ELF-1 (cell line): ENCODE results near the gene PSD2.

Source experiments
- DNase-seq: peaks from one replicate; pipeline ENCODE4 v3.0.0-alpha.2; 2016; ENCODE audit warnings: low read depth, low spot score

The PSD2 gene

DNA sequence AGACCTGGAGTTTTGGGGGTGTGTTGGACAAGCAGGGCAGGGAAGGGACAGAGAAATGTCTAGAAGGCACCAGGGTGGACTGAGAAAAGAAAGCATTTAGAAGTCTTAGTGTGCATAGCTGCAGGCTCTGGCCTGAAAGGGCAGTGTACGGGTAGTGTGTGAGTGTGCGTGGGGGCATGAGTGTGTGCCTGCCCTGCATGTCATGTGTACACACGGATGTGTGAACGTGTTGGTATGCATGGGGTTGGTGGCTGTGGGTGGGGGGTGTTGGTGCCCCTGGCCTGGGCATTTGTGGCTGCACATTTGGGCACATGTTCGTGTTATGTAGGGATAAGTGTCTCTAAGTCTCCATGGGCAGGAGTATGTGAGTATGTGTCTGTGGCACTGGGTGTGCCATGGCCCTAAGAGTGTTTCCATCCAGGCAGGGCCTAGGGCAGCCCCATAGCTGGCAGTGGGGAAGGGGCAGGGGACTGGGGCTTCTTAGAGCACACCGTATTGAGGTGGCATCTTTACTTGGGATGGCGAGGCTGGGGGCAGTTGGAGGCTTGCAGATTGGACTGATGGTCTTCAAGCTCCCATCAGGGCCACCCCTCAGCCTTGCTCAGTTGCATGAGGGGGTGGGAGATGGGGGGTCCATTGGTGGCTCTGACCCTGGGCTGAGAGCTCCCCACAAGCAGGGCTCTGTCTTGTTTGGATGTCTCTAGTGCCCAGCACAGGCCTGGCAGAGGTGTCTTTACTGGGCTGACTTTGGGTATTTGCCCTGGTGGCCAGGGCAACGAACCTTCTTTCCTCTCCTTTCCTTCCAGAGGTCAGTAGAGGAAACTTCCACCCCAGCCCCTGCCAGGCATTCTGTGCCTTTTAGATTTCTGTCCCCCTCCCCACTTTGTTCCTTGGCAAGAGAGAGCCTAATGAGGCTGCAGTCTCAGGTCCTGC, 15.0 kb downstream of the PSD2 start:
- no peak for DNase-seq

DNA sequence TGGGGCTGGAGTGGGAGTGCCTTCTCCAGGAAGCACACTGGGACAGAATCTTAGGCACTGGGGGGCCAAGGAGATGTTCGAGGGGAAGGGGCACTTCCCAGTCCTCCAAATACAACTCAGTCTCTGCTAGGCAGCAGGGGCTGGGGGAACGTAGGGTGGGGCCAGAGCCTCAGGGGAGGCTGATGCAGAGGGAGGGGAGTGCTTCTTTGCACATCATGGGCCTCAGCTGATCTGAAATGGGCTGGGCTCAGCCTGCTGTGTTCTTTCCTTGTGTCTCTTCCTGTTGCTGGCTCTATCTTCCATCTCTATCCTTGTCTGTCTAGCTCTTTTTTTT, 15.6 kb downstream of the PSD2 start:
- DNase-seq: no peak

DNA sequence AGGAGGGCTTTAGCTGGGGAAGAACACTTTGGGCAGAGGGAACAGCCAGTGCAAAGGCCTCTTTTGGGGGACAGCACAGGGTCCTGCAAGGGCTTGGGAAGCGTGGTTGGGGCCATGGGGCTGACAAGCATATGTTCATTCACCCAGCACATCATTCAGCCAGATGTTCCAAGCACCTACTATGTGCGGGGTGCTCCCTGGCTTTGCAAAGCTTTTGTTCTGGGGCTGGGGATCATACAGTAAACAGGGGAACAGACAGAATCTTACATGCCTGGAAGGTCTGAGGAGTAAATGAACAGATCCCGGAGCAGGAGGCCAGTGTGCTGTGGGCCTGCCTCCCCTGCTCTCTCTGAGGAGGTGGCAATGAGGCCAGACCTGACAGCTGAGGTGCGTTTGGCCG, 16.7 kb downstream of the PSD2 start:
- no peak for DNase-seq

DNA sequence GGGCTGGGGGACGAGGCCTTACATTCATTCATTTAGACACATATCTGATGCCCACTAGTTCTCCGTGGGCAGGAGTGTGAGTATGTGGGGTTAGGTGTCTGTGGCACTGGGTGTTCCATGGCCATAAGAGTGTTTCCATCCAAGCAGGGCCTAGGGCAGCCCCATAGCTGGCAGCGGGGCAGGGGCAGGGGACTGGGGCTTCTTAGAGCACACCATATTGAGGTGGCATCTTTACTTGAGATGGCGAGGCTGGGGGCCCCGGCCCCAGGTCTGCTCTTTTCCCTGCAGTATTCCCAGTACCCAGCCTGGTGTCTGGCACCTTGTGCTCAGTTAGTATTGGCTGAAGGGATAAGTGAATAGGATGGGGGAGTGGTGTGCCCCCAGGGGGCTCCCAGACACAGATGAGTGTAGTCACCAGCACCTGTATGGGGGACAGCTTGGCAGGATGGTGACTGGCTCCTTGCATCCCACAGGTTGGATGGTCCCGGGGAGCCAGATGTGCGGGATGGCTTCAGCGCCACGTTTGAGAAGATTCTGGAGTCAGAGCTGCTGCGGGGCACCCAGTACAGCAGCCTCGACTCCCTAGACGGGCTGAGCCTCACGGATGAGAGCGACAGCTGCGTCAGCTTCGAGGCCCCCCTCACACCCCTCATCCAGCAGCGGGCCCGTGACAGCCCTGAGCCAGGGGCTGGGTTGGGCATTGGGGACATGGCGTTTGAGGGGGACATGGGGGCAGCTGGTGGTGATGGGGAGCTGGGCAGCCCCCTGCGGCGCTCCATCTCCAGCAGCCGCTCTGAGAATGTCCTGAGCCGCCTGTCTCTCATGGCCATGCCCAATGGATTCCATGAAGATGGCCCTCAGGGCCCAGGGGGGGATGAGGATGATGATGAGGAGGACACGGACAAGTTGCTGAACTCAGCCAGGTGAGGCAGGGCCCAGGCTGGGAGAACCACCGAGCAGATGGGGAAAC, 17.5 kb downstream of the PSD2 start:
- no peak for DNase-seq

DNA sequence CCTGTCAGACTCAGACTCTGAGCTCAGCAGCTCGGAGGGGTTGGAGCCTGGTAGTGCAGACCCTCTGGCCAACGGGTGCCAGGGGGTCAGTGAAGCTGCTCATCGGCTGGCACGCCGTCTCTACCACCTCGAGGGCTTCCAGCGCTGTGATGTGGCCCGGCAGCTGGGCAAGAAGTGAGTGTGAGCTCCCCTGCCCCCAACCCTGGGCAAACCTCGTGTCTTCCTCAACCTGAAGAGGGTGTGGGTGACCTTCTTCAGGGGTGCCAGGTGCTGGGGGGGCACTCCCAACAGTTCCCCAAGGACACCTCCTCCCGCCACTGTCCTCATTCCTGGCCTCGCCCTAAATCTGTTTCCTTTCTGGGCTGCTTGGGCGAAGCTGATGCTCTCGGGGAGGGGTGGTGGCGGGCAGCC, 18.6 kb downstream of the PSD2 start:
- DNase-seq: no peak

DNA sequence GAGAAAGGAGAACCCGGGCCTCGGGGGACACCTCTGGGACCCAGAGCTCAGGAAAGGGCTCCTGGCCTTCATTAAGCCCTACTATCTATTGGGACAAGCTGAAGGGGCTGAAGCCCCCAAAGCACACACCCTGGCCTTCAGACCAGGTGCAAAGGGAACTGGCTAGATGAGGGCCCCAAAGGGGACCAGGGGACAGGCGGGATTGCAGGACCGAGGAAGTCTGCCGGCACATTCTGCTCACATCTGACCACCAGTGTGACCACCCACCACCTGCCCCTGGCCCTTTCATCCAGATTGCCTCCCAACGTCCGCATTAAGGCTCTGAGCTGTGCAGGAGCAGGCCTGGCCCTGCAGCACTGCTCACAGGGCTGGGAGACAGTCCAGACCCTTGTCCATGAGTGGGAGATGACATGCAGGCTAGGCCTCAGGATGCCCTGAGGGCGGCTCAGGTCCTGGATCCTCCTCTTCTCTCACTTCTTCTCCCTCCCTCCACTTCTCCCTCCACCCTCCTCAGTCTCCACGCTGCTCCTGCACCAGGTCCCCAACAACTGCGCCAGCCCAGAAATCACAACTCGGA, 19.2 kb downstream of the PSD2 start:
- DNase-seq: no peak

DNA sequence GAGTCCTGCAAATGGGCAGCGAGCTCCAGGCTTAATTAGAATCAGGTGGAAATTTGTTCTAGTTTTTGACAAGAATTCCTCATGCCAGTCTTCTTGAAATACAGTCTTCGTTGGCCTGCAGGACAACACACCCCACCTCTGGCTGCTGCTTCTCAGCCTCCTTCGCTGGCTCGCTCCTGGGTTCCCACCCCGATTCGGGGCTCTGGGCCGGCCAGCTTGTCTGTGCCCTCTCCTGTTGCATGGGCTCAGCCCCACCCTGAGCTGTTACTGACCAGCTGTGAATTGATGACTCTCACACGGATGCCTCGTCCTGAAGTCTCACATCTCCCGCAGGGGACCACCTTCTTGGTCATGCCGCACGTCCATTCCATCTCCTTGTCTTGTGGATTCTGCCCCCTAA, 21.0 kb downstream of the PSD2 start:
- no peak for DNase-seq

DNA sequence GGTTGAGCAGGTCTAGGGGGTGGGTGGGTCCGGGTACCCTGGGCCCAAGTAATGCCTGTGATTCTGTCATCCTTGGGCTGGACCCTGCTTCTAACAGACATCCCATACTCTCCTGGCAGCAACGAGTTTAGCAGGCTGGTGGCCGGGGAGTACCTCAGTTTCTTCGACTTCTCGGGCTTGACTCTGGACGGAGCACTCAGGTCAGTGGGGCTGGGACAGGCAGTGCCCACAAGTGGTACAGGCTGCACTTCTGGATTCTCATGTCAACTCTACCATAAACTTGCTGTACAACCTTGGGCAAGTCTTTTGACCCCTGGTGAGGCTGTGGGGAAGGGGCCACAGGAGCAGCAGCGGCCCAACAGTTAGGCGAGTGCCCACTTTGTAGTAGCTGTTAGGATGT, 21.8 kb downstream of the PSD2 start:
- no peak for DNase-seq

DNA sequence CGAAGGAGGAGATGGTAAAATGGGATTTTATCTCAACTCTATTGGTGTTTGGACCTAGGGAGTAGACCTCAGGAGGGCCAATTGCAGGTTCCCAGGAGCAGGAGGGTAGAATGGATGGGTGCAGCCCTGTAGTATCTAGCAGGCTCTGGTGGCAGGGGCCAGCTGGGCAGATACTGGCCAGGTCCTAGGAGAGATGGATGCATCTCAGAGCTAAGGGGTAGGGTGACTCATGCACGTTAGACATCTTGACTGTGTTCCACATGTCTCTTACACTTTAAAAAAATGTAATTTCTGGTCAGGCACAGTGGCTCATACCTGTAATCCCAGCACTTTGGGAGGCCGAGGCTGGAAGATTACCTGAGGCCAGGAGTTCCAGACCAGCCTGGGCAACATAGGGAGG, 22.4 kb downstream of the PSD2 start:
- no peak for DNase-seq

DNA sequence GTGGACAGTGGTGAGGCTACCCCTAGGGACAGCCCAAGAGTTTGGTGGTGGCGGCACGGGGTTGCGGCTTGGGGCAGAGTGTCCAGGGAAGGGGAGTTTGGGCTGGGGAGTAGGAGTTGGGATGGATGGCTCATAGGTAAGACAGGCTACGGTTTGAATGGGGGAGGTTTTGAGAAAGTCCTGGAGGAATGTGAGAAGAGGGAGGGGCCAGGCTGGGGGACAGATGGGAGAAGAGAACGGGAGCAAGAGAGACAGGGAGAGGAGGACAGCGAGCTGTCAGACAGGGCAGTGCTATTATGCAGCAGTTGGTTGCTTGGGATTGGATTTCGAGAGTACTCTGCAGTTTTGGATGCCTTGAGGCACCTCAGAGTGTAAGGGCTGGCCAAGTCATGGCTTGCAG, 24.5 kb downstream of the PSD2 start:
- no peak for DNase-seq

DNA sequence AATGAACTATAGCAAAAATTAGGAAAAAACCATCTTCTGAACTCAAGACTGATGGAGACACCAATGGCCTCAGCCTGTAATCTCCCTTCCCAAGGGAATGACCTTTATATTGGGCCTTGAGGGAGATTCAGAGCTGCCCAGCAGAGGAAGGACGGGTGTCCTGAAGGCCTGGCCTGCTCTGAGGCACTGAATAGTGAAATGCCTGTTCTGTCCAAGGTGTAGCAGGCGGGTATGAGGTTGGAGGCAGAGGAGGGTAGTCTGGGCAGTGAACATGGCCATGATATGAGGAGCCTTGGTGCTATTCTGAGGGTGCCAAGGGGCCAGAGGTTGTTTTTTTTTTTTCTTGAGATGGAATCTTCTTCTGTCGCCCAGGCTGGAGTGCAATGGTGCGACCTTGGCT, 25.0 kb downstream of the PSD2 start:
- no peak for DNase-seq

DNA sequence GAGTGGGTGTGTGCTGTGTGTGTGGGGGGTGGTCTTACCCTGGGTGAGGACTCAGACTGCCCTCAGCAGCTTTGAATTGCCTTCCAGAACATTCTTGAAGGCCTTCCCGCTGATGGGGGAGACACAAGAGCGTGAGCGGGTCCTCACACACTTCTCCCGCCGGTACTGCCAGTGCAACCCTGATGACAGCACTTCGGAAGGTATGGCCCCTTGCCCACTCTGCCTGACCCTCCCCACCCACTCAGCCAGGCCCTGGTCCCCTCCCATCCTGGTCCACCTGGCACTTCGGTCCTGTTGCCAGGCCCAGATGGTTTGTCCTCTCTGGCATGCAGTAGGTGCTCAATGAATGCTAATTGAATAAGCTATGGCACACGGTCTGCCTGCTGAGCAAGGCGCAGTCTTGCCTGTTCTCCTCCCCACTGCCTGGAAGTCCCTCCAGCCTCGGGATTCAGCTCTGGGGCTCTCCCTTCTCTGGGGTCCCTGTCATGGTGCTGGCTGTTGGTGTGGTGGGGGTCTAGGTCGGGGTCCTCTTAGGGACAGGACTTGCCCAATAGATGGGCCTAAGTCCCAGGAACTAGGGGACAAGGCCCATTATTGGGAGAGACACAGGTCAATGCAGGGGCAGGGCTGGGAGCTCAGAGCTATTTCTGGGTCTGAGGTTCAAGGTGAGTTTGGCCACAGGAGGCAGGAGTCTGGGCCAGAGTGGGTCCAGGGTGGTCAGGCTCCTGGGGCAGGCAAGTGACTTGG, 26.4 kb downstream of the PSD2 start:
- DNase-seq: no peak

DNA sequence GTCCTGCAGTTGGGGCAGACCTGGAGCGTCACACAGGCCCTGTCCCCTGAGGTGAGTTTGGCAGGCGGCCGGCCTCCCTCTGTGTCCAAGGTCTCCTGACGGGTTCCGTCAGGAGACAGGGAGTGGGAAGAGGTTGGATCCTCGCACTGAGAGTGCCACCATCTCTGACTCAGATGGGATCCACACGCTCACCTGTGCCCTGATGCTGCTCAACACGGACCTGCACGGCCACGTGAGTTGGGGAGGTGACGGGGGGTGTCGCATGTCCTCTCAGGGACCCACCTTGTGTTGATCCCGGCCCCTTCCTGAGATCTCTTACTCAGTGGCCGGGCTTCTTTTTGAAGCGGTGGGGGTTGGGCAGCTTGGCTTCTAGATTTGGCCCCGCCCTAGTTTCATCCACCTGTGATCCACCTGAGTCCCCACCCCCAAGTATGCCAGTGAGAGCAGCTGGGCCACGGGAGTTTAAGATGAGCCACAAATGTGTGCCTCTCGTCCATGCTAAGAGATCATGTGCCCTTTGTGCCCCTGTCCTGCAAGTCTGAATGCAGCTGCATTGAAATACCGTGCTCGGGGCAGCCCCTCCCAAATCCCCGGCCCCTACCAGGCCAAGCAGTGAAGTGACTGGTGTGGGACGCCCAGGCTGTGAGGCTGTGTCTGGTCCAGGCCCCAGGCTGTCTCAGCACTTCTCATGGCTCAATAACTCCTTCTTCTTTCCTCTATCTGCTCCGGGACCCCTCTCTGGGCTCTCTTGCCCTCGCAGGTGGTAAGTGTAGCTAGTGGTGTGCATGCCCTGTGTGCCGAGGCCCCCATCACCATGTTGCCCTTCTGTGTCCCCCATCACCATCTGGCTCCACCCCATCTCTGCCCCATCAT, 27.2 kb downstream of the PSD2 start:
- DNase-seq: no peak

DNA sequence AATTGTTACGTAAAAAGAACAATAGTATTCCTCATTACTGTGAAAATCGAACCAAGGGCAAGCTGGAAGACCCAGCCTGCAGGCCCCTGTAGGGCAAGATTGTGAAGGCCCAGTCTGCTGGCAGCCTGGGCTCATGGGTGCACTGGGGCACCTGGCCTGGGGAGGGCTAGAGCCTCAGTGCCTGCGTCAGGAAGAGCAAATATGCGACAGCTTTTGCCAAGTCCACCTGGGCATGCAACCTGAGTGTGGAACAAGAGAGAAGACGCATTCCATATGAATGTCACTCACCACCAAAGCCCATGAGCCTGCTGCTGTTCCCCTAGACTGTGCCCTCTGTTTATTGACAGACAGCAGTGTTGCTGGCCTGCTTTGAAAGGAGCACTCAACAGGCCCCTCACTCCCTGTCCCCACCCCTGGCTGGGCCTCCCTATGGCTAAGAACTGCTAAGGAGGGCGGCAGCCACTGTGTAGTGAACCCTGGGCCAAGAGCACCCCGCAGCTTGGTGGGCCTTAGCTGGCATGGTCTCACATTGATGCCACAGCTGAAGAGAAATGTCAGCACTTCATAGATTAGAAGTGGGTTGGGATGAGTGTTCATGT, 28.2 kb downstream of the PSD2 start:
- DNase-seq: no peak

DNA sequence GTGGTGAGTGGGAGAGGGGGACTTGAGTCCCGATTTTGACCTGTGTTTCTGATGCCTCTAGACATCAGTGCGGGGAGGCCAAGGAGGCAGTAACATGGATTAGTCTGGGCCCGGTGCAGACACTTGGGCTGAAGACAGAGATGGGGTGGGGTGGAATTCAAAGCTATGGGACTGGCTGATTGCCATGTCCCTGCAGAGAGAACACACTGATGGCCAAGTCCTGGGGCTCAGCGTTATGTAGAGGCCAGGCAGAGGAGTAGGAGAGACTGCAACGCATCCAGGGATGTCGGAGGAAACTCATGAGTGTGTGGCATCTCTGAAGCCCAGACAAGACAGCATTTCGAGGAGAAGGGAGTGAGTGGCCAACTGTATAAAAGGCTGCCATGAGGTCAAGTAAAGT, 30.1 kb downstream of the PSD2 start:
- DNase-seq: no peak

DNA sequence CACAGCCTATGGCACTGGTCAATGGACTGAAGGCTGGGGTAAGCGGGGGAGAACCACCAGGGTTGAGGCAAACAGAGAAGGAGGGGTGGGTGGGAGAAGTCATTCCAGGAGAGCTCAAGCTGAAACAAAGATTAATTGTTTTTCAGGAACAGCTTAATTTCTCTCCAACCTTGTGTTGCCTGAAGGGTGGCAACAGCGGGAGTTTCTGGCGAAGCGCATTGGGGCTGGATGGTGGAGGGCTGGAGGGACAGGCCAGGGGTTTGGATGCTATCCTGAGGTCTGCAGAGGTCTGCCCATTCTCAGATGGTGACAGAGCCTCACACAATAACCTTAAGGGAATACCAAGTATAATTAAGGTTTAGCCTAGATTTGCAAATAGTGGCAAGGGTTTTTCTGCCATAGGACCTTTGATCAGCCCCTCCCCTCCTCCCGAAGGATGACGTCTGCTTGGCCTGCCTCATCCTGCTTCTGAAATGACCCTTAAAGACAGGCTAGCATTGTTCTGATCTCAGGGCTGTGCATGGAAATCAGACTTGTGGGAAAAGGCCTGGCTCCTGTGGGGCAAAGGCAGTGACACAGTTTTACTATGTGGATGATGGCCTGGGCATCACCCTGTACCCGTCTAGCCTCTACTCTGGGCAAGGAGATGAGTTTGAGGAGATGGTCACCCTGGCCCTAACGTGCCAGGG, 32.7 kb downstream of the PSD2 start:
- no peak for DNase-seq

DNA sequence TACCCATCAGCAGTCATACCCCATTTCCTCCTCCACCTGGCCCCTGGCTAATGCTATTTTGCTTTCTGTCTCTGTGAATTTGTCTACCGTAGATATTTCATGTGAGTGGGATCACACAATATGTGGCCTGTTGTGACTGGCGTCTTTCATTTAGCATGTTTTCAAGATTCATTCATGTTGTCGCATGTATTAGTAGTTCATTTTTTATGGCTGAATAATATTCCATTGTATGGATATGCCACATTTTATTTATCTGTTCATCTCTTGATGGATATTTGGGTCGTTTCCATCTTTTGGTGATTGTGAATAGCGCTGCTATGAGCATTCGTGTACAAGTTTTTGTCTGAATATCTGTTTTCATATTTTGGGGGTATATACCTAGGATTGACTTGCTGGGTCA, 33.9 kb downstream of the PSD2 start:
- DNase-seq: no peak

DNA sequence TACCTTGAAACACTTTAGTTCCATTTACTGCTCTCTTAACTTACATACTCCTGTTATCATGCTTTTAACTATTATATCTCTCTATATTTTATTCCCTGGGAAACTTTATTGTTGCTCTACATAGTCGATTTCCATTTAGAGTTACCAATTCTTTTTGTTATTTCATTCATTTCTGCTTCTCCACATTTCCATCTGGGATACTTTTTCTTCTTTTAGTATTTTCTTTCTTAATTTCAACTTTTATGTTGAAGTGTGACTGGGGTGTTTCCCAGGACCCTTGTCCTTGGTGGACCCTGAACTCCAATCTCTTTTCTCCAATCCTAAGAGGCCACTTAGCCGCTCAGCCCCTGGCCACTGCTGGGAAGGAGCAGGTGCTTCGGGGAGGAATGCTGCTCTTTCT, 36.0 kb downstream of the PSD2 start:
- DNase-seq: no peak

DNA sequence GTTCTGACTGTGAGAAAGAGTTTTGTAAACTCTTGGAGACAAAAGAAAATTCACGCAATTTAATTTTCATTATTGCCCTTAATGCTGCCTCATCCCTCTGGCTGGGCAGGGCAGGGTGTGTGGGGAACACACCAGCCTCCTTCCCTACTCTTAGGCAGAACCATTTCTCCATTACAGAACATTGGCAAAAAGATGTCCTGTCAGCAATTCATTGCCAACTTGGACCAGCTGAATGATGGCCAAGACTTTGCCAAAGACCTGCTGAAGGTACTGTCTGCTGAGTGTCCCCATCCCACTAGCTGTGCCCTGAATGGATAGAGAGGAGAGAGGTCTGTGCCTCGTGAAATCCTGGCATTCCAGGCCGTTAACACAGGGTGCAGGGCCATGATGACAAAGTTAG, 37.9 kb downstream of the PSD2 start:
- no peak for DNase-seq

DNA sequence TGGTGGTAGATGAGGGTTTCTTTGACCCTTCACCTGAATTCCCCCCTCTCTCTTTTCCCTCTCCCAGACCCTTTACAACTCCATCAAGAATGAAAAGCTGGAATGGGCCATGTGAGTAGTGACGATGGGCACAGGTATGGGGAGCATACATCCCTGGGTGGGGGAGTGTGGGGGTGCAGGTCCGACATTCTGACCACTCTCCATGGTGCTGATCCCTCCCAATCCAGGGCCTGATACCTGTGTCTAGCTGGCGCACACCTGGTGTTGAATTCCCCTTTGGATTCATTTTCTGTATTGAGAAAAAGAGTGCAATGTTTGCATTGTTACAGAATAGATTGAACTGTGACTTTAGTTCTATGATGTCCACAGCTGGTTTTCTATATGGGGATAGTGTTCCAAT, 40.0 kb downstream of the PSD2 start:
- DNase-seq: no peak
